Transverse colon (tissue), 4 donors: Measurements from ENCODE around the gene RGL3.
"Not testable (repeated sequence)": the region's sequence is repeated elsewhere in the genome, so short reads cannot be mapped to it uniquely, and the experiment has no call there.

Source experiments
- CTCF ChIP-seq, 5 experiments: fragments of 200-600 bp in 3 of 5; fragments of 450-650 bp in 2 of 5; sonication (generic) in 3 of 5; IDR thresholded peaks; 1 replicate in 2 of 5; 2 replicates in 3 of 5; pipeline ENCODE4 v1.5.1; 2016 to 2017; ENCODE audit warnings: antibody characterized with exemption in 5 of 5, inconsistent platforms in 3 of 5, mild to moderate bottlenecking in 2 of 5, moderate library complexity in 1 of 5
- POLR2AphosphoS5 ChIP-seq, 3 donors: sonication (generic); formaldehyde crosslinking; IDR thresholded peaks; one replicate each; pipeline ENCODE4 v1.6.1; 2016; ENCODE audit warnings: antibody characterized with exemption in 3 of 3

GRCh38 chr19:11433526-11433925 lies 14.4 kb upstream of the RGL3 start:
- not testable (repeated sequence) for TF ChIP-seq CTCF, POLR2AphosphoS5 (IDR thresholded peaks at IDR 0.05)
